OCI-LY7 (cell line): Measurements from ENCODE around the gene TARS3.

Source experiments
- CTCF ChIP-seq: fragments of 200-600 bp; sonication (generic); conservative IDR thresholded peaks from 2 replicates; pipeline ENCODE4 v1.5.1; 2014; ENCODE audit warnings: mild to moderate bottlenecking, antibody characterized with exemption, low read length, moderate library complexity, mixed read lengths
- EZH2phosphoT487 ChIP-seq: fragments of 200-600 bp; sonication (generic); IDR thresholded peaks from 2 replicates; pipeline ENCODE4 v1.6.1; 2018; ENCODE audit warnings: low read depth, borderline replicate concordance, mild to moderate bottlenecking, mixed run types, antibody characterized with exemption, low read length, moderate library complexity, mixed read lengths

GRCh38 chr15:101637516-101637915 is 86.8 kb downstream of the TARS3 start:
- TF ChIP-seq CTCF, result no peak
- no peak for TF ChIP-seq EZH2phosphoT487
